Middle frontal gyrus (tissue), 1 donor: ENCODE measurements around the gene RSBN1.

Source experiments
- DNase-seq: peaks from one replicate; pipeline ENCODE4 v3.0.0-alpha.2; 2015; ENCODE audit warnings: low spot score; ENCODE audit errors: extremely low spot score

RSBN1 gene

GRCh38 chr1:113812661-113813135 is 422 bp upstream of the RSBN1 start:
- DNase-seq = no peak

- no peak for DNase-seq
These were observed 954 bp downstream of the RSBN1 start for GRCh38 chr1:113811156-113811887.

- DNase-seq = no peak
These were observed 2.3 kb downstream of the RSBN1 start for GRCh38 chr1:113809670-113810602.

- DNase-seq = no peak
These were observed 3.7 kb downstream of the RSBN1 start for GRCh38 chr1:113808450-113809195.

- no peak for DNase-seq
These were observed 6.6 kb downstream of the RSBN1 start for GRCh38 chr1:113805639-113806038.

GRCh38 chr1:113805256-113805531 is 7.1 kb downstream of the RSBN1 start:
- no peak for DNase-seq

GRCh38 chr1:113804421-113805255 is 7.6 kb downstream of the RSBN1 start:
- no peak for DNase-seq

GRCh38 chr1:113802367-113803007 is 9.8 kb downstream of the RSBN1 start:
- DNase-seq = no peak

- no peak for DNase-seq
These were observed 11.8 kb downstream of the RSBN1 start for GRCh38 chr1:113800487-113800886.

GRCh38 chr1:113797472-113797871 is 14.8 kb downstream of the RSBN1 start:
- DNase-seq = no peak

- no peak for DNase-seq
These were observed 18.1 kb downstream of the RSBN1 start for GRCh38 chr1:113793878-113794834.

GRCh38 chr1:113792986-113793385 is 19.3 kb downstream of the RSBN1 start:
- DNase-seq = no peak

- no peak for DNase-seq
These were observed 19.8 kb downstream of the RSBN1 start for GRCh38 chr1:113792471-113792870.

GRCh38 chr1:113788802-113789201 is 23.5 kb downstream of the RSBN1 start:
- DNase-seq = no peak

- DNase-seq = no peak
These were observed 24.6 kb downstream of the RSBN1 start for GRCh38 chr1:113787663-113788062.

GRCh38 chr1:113786069-113786468 is 26.2 kb downstream of the RSBN1 start:
- DNase-seq = no peak

- no peak for DNase-seq
These were observed 28.0 kb downstream of the RSBN1 start for GRCh38 chr1:113784104-113784779.

- no peak for DNase-seq
These were observed 28.8 kb downstream of the RSBN1 start for GRCh38 chr1:113783254-113784103.
